GM18867 (cell line): Measurements from ENCODE around the gene ANKRD33B.

Experiments
- ATAC-seq: cut with Tn5 transposase; IDR thresholded peaks from one replicate; pipeline ENCODE4 v1.9.1; 2021; ENCODE audit warnings: mild to moderate bottlenecking, moderate library complexity; ENCODE audit not compliant: unreplicated experiment

The ANKRD33B gene

DNA sequence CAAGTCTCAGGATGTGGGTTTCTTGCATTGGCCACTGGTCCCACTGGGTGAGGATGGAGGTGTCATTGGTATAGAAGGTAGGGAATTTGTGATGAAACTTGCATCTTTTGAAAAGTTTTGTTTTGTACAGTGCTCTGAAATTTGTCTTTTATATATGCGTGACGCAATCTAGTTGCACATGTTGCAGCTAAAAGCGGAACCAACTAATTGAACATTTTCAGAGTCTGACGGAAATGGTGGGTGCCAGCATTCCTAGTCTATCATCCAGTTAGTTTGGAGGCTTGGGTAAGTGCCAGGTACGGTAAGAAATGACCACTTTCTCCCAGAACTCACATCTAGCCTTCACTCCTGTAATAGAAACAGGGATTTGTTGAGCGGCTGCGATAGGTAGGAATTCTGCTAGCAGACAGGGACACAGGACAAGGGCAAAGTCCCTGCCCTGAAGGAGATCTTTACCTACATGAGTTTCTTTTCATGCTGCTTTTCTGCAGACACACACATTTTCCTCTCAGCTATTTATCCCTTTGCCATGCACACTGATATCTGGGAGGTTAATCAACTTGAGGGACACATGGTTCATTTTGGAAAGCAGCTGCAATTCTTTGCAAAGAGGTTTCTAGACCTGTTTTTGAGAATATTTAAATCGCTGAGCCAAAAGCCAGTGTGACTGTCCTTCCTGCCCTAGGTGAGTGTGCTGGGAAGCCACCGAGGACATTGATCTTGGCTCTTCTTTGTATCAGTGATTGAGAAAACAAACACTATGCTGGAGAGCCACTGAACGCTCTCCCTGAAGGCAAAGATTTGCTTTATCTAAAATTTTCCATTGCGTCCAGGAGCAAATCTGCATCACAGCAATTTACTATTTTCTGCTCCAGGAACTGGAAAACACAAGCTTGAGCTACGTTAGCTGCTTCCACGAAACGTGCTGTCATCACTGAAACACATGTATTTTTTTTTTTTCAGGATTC lies 107.5 kb downstream of the ANKRD33B start:
- ATAC-seq = no peak

GRCh38 chr5:10672146-10673016 lies 108.5 kb downstream of the ANKRD33B start:
- no peak for ATAC-seq

GRCh38 chr5:10673017-10673389 lies 109.1 kb downstream of the ANKRD33B start:
- ATAC-seq = no peak

DNA sequence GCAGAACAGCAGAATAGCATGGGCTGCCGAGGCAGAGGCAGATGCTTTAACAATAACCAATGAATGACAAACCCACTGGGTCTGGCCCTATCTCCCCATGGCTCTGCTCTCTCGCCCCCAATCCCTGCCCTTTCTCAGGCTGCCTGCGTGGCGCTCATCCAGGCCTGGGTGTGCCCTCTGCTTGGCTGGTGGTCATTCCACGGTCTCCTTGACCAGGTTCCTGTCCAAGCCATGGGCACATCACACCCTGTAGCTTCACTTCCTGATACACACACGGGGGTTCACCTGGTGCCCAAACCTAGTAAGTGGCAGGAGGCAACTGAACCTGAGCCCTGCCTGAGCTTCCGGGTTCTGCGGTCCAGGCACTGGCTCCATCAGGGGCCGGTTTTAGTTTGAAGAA lies 109.5 kb downstream of the ANKRD33B start:
- ATAC-seq = no peak

GRCh38 chr5:10674096-10674495 lies 110.2 kb downstream of the ANKRD33B start:
- ATAC-seq = no peak

DNA sequence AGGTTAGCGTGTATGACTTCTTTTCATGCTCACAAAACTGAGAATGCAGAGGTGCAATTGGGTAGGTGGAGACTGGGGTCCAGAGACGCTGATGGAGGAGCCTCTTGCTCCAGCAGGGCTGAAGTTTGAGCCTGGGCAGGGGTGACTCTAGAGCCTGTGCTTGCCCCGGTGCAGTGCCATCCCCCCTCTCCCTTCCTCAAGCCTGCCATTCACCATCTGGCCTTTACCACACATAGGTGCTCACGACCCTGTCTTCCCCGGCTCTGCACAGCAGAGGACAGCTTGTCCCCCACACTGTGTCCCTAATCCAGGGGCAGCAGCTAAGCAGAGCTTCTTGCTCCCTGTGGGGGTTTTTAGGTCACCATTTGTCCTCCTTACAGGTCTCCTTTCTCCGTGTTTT lies 110.7 kb downstream of the ANKRD33B start:
- no peak for ATAC-seq

- ATAC-seq = no peak
Measured at GRCh38 chr5:10675177-10675700, 111.4 kb downstream of the ANKRD33B start.

- no peak for ATAC-seq
Measured at GRCh38 chr5:10676224-10676623, 112.4 kb downstream of the ANKRD33B start.

DNA sequence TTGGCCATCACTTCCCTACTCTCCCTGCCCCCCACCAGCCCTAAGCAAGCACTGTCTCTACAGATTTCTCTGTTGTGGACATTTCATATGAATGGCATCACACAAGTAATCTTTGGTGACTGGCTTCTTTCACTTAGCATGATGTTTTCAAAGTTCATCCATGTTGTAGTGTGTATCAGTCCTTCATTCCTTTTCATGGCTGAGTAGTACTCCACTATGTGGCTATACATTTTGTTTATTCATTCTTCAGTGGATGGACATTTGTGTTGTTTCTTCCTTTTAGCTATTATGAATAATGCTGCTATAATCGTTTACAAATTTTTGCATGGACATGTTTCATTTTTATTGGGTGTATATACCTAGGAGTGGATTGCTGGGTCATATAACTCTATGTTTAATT lies 113.1 kb downstream of the ANKRD33B start:
- ATAC-seq = no peak

- no peak for ATAC-seq
Measured at GRCh38 chr5:10677533-10677932, 113.7 kb downstream of the ANKRD33B start.

DNA sequence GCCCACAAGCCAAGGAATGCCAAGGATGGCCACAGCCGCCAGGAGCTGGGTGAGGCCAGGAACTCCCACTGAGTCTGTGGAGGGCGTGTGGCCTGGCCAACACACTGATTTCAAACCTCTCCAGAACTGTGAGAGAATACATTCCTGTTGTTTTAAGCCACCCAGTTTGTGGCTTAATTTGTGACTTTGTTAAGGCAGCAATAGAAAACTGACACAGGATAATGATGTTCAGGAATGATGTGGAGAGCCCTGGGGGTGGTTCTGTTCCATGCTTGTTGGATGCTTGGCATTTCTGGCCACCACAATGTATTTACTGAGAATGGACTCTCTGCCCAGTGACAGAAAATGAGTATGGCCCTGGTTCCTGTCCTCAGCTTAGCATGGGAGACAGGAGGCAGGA lies 114.4 kb downstream of the ANKRD33B start:
- ATAC-seq = no peak

DNA sequence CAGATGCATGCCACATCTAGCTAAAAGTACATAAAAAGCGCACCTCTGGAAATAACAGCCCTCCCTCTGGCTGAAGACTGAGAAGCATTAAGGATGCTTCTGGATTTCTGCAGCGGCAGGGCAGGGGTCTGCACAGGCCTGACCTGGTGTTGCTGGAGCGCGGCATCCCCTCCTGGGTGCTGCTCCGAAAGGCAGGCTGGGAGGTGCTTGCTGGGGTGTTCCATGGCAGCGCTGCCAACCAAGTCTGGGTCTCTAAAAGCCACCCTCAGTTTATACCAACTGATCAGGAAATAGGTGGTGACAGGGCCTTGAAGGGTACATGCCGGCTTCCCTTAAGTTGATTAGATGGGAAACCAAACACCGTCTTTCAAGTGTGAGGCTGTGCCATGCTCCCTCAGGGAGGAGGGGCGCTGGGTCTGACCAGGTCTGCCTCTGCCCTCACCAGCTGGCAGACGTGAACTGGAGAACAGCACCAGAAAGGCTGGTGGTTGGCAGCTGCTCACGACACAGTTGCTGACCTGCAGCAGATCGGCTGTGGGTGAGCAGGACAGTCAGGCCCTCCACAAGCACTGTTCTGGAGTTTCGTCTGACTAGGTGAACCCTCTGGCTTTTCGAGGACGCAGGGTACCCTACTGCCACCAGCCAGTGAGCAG lies 115.6 kb downstream of the ANKRD33B start:
- no peak for ATAC-seq

DNA sequence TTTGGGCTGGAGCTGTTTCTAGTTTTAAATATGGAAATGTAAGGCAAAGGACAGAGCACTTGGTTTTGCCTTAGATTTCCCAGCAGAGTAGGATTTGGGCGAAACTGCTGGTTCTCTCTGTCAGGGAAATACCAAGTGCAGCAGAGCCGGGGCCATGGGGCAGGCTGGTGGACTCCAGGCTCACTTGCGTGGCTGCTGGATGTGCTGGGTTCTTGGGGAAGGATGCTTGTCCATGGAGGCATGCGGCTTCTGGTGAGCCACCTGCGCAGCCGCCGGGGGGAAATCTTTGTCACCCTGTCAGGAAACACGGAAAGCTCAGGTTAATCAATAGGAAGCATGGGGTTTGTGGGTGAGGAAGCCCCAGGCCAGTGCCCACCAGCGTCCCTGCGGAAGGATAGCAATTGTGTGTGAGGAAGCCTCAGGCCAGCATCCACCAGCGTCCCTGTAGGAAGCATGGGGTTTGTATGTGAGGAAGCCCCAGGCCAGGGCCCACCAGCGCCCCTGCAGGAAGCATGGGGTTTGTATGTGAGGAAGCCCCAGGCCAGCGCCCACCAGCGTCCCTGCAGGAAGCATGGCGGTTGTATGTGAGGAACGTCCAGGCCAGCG lies 117.1 kb downstream of the ANKRD33B start:
- no peak for ATAC-seq

GRCh38 chr5:10681731-10682679 lies 118.1 kb downstream of the ANKRD33B start:
- no peak for ATAC-seq

DNA sequence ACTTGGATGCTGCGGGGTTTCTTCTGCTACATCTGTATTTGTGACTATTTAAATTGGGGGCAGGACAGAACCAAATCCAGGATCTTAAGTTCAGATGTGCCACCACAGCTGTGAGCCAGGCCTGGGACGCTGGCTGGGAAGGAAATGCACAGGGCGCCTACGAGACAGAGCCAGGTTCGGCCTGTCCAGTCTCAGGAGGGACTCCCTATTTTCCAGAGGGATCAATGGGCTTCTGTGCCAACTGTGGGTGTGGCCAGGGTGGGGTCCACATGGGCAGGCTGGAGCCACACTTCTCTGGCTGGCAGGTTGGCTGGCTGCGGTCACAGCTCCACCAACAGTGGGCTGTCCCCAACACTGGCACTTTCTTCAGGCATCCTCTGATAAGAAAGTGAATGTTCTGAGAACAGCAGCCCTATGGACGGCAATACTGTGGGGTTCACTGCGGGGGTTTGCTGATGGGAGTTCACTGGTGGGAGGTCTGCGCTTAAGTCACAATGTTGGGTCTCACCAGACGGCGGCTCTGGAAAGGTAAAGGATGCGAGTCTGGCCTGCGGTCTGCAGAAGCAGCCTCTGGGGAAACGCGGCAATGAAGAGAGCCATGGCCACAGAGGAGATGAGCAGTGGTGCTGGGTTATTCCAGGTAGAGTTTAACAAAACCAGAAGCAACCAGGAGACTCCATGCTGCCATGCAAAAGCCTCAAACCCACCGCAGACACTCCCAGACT lies 119.1 kb downstream of the ANKRD33B start:
- no peak for ATAC-seq

DNA sequence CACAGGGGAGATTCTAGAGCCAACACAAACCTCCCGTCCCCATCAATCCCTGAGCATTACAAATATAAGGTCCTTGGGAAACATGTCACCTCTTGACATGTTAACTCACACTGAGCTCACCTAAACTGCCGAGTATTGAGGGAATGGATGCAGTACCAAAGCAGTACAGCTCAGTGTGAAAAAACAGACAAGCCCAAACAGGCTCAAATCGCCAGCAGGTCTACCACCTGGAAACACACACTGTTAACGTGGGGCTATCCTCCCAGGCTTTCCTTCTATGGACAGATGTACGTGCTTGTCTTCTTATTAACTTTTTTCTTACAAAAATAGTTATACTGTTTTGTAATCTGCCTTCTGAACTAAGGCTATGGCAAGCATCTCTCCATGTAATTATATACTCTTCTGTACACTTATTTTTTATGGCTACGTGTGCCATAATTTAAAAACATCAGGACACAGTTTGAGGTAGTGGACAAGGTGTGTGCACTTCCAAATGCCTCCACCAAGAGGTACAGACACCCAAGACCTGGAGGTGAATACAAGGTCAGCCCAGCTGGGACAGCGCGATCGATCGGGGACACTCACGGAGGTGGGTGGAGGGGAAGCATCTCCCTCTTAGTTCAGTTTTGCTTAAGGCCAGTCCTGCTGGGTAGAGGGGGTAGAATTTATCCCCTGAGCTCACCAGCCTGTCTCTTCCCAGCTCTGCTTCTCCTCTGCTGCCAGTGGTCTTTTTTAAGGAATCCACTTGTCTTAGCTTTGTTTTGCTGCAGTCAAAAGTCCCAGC lies 120.6 kb downstream of the ANKRD33B start:
- peak; percentile 58 for ATAC-seq

DNA sequence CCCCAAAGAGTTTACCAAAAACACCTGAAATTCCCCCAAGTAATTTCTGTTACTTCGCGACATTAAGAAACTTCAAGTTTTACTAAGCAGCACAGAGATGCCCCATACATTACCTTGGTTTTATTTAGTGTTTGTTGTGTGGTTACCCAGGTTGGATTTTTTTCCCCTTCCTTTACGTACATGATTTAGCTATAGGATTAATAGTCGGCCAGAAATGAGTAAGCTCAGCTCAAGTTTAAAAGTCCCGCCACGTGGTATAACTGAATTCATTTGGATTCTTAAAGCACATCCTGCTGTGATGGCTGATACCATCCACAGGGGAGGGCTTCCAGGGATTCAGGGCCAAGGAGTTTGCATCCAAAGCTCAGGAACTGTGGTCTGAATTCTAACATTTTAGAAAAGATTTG lies 121.2 kb downstream of the ANKRD33B start:
- peak; percentile 69 for ATAC-seq

- no peak for ATAC-seq
Measured at GRCh38 chr5:10686890-10687289, 123.0 kb downstream of the ANKRD33B start.
